GM18505 (cell line): ENCODE data around the gene CHST10.

ENCODE experiments used
- ATAC-seq: cut with Tn5 transposase; IDR thresholded peaks from one replicate; pipeline ENCODE4 v1.9.1; 2021; ENCODE audit not compliant: unreplicated experiment
- POLR2A ChIP-seq: IDR thresholded peaks from 4 replicates; pipeline ENCODE4 v1.6.1; 2011; ENCODE audit warnings: borderline replicate concordance; ENCODE audit not compliant: insufficient read depth, insufficient read length; ENCODE audit errors: extremely low read depth

Gene CHST10

GRCh38 chr2:100424277-100424875 is 6.9 kb upstream of the CHST10 start:
- no peak for ATAC-seq
- no peak for TF ChIP-seq POLR2A

- no peak for TF ChIP-seq POLR2A
- ATAC-seq: no peak
Observed at GRCh38 chr2:100423631-100424030, 6.2 kb upstream of the CHST10 start.

- no peak for ATAC-seq
- TF ChIP-seq POLR2A: no peak
Observed at GRCh38 chr2:100422320-100423055, 5.0 kb upstream of the CHST10 start.

GRCh38 chr2:100419915-100420314 is 2.4 kb upstream of the CHST10 start:
- no peak for TF ChIP-seq POLR2A
- ATAC-seq: no peak

- TF ChIP-seq POLR2A: no peak
- no peak for ATAC-seq
Observed at GRCh38 chr2:100418406-100418962, 1.0 kb upstream of the CHST10 start.

- TF ChIP-seq POLR2A: no peak
- ATAC-seq: no peak
Observed at GRCh38 chr2:100417711-100418124, 250 bp upstream of the CHST10 start.

- ATAC-seq: no peak
- no peak for TF ChIP-seq POLR2A
Observed at GRCh38 chr2:100416397-100416934, 1.0 kb downstream of the CHST10 start.

GRCh38 chr2:100413571-100413970 is 3.9 kb downstream of the CHST10 start:
- TF ChIP-seq POLR2A: no peak
- no peak for ATAC-seq

- no peak for ATAC-seq
- TF ChIP-seq POLR2A: no peak
Observed at GRCh38 chr2:100412881-100413321, 4.6 kb downstream of the CHST10 start.

GRCh38 chr2:100412466-100412865 is 5.0 kb downstream of the CHST10 start:
- ATAC-seq: no peak
- no peak for TF ChIP-seq POLR2A

- no peak for TF ChIP-seq POLR2A
- no peak for ATAC-seq
Observed at GRCh38 chr2:100411841-100412292, 5.6 kb downstream of the CHST10 start.

GRCh38 chr2:100409975-100410647 is 7.4 kb downstream of the CHST10 start:
- no peak for ATAC-seq
- no peak for TF ChIP-seq POLR2A

GRCh38 chr2:100409461-100409860 is 8.0 kb downstream of the CHST10 start:
- TF ChIP-seq POLR2A: no peak
- ATAC-seq: no peak
